Activated CD4-positive, alpha-beta T cell treated with anti-CD3 and anti-CD28 coated beads for 24 hours (primary cell): ENCODE data around the gene SF3A2.

Source experiments
- DNase-seq, 2 donors: peaks; one replicate each; pipeline ENCODE4 v3.0.0-alpha.2; 2020; ENCODE audit warnings: low read depth in 2 of 2

The SF3A2 gene

GRCh38 chr19:2207991-2208860 lies 28.4 kb upstream of the SF3A2 start:
- DNase-seq = no peak

- DNase-seq = no peak
These were observed 27.6 kb upstream of the SF3A2 start for GRCh38 chr19:2208975-2209374.

- DNase-seq = no peak
These were observed 27.2 kb upstream of the SF3A2 start for GRCh38 chr19:2209408-2209807.

- DNase-seq = no peak
These were observed 26.4 kb upstream of the SF3A2 start for GRCh38 chr19:2210206-2210605.

GRCh38 chr19:2210987-2211740 lies 25.5 kb upstream of the SF3A2 start:
- no peak for DNase-seq

- no peak for DNase-seq
These were observed 23.5 kb upstream of the SF3A2 start for GRCh38 chr19:2212861-2213711.

- no peak for DNase-seq
These were observed 22.8 kb upstream of the SF3A2 start for GRCh38 chr19:2213799-2214198.

GRCh38 chr19:2214251-2214650 lies 22.4 kb upstream of the SF3A2 start:
- no peak for DNase-seq

GRCh38 chr19:2215281-2215751 lies 21.3 kb upstream of the SF3A2 start:
- no peak for DNase-seq

GRCh38 chr19:2216361-2217225 lies 20.0 kb upstream of the SF3A2 start:
- DNase-seq = no peak

- no peak for DNase-seq
These were observed 19.0 kb upstream of the SF3A2 start for GRCh38 chr19:2217591-2217990.

- no peak for DNase-seq
These were observed 16.9 kb upstream of the SF3A2 start for GRCh38 chr19:2219726-2220125.

GRCh38 chr19:2221250-2221831 lies 15.3 kb upstream of the SF3A2 start:
- DNase-seq = no peak

GRCh38 chr19:2221918-2222317 lies 14.7 kb upstream of the SF3A2 start:
- no peak for DNase-seq

- no peak for DNase-seq
These were observed 13.2 kb upstream of the SF3A2 start for GRCh38 chr19:2223391-2223790.

GRCh38 chr19:2223959-2224358 lies 12.7 kb upstream of the SF3A2 start:
- no peak for DNase-seq

- no peak for DNase-seq
These were observed 11.8 kb upstream of the SF3A2 start for GRCh38 chr19:2224754-2225349.

GRCh38 chr19:2225415-2226050 lies 11.1 kb upstream of the SF3A2 start:
- DNase-seq = no peak

GRCh38 chr19:2226051-2226839 lies 10.4 kb upstream of the SF3A2 start:
- no peak for DNase-seq
